Fibroblast of pulmonary artery (primary cell): ENCODE measurements around the gene CATSPER3.

ENCODE experiments used
- DNase-seq: peaks from one replicate; pipeline ENCODE4 v3.0.0-alpha.2; 2010; ENCODE audit warnings: low read depth
- H3K4me3 ChIP-seq: replicated peaks from 2 replicates; pipeline ENCODE4 v1.5.1; 2011; ENCODE audit warnings: low read depth, mild to moderate bottlenecking, control low read depth, low read length, moderate library complexity
- CTCF ChIP-seq: IDR thresholded peaks from 2 replicates; pipeline ENCODE4 v1.5.1; 2011; ENCODE audit warnings: mild to moderate bottlenecking, control low read depth, low read length, inconsistent platforms; ENCODE audit errors: missing control alignments

CATSPER3 gene

GRCh38 chr5:134968055-134968454, 348 bp downstream of the CATSPER3 start:
- no peak overlapping the region for H3K4me3 ChIP-seq
- no peak for DNase-seq
- TF ChIP-seq CTCF, result no peak

GRCh38 chr5:134969166-134969565, 1.5 kb downstream of the CATSPER3 start:
- no peak for TF ChIP-seq CTCF
- no peak overlapping the region for H3K4me3 ChIP-seq
- DNase-seq, result no peak

- peak; percentile 28 for DNase-seq
- no peak for TF ChIP-seq CTCF
- no peak overlapping the region for H3K4me3 ChIP-seq
Observed at GRCh38 chr5:134975078-134975715, 7.5 kb downstream of the CATSPER3 start.

- no peak for TF ChIP-seq CTCF
- H3K4me3 ChIP-seq, result no peak overlapping the region
- no peak for DNase-seq
Observed at GRCh38 chr5:134975843-134976242, 8.1 kb downstream of the CATSPER3 start.

- TF ChIP-seq CTCF, result no peak
- no peak for DNase-seq
- no peak overlapping the region for H3K4me3 ChIP-seq
Observed at GRCh38 chr5:134976841-134977240, 9.1 kb downstream of the CATSPER3 start.

- no peak for TF ChIP-seq CTCF
- DNase-seq, result no peak
Observed at GRCh38 chr5:134979416-134979815, 11.7 kb downstream of the CATSPER3 start.

GRCh38 chr5:134982230-134982629, 14.5 kb downstream of the CATSPER3 start:
- H3K4me3 ChIP-seq, result no peak overlapping the region
- no peak for DNase-seq
- no peak for TF ChIP-seq CTCF

More at GRCh38 chr5:134979416-134979815, 11.7 kb downstream of the CATSPER3 start:
- no peak overlapping the region for H3K4me3 ChIP-seq
